Measurements from ENCODE around the gene AGBL4.
A peak's percentile ranks its signal among the peaks of the same experiment; 100 is the strongest.

DNA sequence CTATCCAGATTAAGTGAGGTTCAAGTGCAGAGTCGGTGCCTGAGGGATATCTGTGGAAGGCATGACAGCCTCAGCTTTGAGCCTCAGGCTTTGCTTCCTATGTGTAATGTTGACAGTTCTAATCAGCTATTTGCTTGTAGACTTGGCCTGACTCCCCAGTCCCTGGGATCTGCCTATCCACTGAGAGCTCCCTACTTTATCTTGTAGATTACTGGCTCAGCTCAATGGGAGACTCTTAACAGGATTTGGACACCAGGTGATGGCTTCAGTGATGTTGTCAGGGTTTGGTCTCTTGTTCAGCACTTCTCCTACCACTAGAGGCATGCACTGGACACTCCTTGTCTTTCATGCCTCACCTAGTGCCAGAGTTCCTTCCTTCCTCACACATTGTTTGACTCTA is 1120.5 kb downstream of the AGBL4 start:
- TF ChIP-seq, protein P1, sequence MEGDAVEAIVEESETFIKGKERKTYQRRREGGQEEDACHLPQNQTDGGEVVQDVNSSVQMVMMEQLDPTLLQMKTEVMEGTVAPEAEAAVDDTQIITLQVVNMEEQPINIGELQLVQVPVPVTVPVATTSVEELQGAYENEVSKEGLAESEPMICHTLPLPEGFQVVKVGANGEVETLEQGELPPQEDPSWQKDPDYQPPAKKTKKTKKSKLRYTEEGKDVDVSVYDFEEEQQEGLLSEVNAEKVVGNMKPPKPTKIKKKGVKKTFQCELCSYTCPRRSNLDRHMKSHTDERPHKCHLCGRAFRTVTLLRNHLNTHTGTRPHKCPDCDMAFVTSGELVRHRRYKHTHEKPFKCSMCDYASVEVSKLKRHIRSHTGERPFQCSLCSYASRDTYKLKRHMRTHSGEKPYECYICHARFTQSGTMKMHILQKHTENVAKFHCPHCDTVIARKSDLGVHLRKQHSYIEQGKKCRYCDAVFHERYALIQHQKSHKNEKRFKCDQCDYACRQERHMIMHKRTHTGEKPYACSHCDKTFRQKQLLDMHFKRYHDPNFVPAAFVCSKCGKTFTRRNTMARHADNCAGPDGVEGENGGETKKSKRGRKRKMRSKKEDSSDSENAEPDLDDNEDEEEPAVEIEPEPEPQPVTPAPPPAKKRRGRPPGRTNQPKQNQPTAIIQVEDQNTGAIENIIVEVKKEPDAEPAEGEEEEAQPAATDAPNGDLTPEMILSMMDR (IDR thresholded peaks at IDR 0.05): peak; percentile 21
- TF ChIP-seq ZFX (IDR thresholded peaks at IDR 0.05; ENCODE audit: borderline replicate concordance): no peak

All from 22Rv1 (cell line).